Fibroblast of lung (primary cell): ENCODE results near the gene NUDT5.
"Not testable (repeated sequence)": the region's sequence is repeated elsewhere in the genome, so short reads cannot be mapped to it uniquely, and the experiment has no call there.

Source experiments
- CTCF ChIP-seq, 2 donors: IDR thresholded peaks in 1 of 2; conservative IDR thresholded peaks in 1 of 2; 1 replicate in 1 of 2; 2 replicates in 1 of 2; pipeline ENCODE4 v1.5.1; 2011 to 2012; ENCODE audit warnings: low read length in 2 of 2, control low read depth in 1 of 2, inconsistent platforms in 1 of 2, low read depth in 1 of 2, mild to moderate bottlenecking in 1 of 2
- EZH2 ChIP-seq: IDR thresholded peaks from 2 replicates; pipeline ENCODE4 v1.5.1; 2012; ENCODE audit warnings: low read length, control low read depth, mild to moderate bottlenecking; ENCODE audit errors: missing control alignments

DNA sequence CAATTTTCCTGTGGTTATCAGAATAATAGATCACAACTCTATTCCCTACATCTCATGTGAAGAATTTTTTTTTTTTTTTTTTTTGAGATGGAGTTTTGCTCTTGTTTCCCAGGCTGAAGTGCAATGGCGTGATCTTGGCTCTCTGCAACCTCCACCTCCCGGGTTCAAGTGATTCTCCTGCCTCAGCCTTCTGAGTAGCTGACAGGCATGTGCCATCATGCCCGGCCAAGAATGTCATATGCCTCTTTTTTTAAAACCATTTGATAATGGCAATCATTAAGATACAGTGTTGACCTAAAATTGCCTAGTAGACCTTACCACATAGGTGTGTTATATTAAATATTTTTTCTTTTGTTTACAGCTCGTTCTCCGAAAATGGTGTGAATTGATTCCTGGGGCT is 39.0 kb upstream of the NUDT5 start:
- TF ChIP-seq EZH2; CTCF (conservative IDR thresholded peaks at IDR 0.05 in 1 of 2, IDR thresholded peaks at IDR 0.05 in 1 of 2; ENCODE audit: low read depth in 1 of 2, low read length in 2 of 2): not testable (repeated sequence)
